GM12801 (cell line): ENCODE measurements around the gene PRR15L.

ENCODE experiments used
- CTCF ChIP-seq: IDR thresholded peaks from one replicate; pipeline ENCODE4 v1.5.1; 2011; ENCODE audit warnings: control low read depth; ENCODE audit not compliant: insufficient read length; ENCODE audit errors: extremely low read depth

PRR15L gene

GRCh38 chr17:47983492-47984223, 26.0 kb upstream of the PRR15L start:
- no peak for TF ChIP-seq CTCF

DNA sequence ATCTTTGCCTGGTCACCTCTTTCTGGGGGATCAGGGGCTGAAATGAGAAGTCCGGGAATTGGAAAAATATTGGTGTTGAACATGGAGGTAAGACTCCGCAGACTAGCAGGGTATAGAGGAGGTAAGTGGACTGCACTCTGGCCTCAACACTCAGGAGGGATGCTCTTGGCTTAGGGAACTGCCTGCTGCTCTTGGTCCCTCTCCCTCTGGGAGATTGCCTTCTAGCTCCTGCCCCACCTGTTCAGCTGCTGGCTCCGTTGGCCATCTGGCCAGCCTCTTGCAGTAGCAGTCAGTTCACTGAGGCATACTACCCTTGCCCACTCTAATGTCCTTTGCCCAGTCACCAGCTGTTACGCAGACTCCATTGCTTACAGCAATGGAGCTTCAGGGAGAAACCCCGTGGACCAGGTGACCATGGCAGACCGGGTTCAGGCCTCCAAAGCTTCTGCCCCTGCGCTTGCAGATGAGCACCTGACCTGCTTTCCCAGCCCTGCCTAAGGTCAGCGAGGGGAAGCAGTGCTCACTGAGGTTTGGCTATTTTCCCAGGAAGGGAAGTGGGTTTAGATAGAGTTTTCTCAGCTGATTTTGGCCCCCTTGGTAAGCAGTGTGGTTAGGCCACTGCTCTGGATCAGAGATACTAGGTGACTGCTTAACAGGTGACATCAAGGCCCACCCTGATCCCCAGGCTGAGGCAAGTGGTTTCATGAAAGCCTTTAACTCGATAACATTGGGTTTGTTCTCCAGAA, 25.1 kb upstream of the PRR15L start:
- TF ChIP-seq CTCF = no peak

- no peak for TF ChIP-seq CTCF
These were observed 24.5 kb upstream of the PRR15L start for GRCh38 chr17:47982091-47982617.

DNA sequence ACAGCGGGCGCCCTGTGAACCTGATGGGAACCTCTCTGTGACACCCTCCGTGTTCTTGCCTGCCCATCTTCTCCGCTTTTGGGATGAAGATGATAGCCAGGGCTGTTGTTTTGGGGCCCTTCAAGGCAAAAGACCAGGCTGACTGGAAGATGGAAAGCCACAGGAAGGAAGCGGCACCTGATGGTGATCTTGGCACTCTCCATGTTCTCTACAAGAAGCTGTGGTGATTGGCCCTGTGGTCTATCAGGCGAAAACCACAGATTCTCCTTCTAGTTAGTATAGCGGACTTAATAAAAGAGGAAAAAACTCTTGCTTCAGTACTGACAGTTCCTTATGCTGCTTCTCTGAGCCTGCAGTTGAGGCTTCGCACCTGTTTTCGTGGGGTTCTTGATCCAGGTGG, 23.8 kb upstream of the PRR15L start:
- TF ChIP-seq CTCF = no peak

DNA sequence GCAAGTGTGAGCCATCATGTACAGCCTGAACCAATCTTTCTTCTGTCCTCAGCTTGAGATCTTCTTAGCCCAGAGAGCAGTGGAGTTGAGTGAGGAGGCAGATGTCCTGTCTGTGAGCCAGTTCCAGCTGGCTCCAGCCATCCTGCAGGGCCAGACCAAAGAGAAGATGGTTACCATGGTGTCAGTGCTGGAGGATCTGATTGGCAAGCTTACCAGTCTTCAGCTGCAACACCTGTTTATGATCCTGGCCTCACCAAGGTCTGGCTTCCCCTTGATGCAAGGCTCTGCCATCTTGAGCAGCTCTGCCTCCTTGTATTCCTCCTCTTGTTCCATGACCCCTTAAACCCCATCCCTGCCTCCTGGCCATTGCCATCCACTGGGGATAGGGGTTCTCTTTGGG, 22.9 kb upstream of the PRR15L start:
- no peak for TF ChIP-seq CTCF

DNA sequence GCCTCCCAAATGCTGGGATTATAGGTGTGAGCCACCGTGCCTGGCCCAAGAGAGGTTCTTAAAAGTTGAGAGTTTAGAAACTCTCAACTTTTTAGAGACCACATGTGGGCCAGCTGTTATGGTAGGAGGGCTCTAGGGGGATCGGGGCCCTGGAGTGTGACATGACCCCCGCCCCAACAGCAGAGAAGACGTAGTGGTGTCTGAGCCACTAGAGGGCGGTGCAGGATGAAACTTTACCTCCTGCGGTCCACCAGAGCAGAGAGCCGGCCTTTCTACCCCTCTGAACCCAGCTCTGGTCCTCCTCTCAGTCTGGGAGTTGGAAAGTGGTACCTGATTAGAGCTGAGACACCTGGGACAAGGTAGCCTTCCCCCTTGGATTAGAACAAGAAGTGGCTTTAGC, 20.6 kb upstream of the PRR15L start:
- no peak for TF ChIP-seq CTCF

GRCh38 chr17:47975823-47976205, 18.1 kb upstream of the PRR15L start:
- no peak for TF ChIP-seq CTCF
